PFSK-1 (cell line): ENCODE data around the gene PRKAR1A.

Experiments used
- REST ChIP-seq, 2 experiments: IDR thresholded peaks; 2 replicates each; pipeline versions ENCODE4 v1.6.1 to v1.8.0; 2011 to 2012; ENCODE audit warnings: low read depth in 2 of 2, low read length in 2 of 2, control low read depth in 1 of 2, inconsistent platforms in 1 of 2, mild to moderate bottlenecking in 1 of 2, moderate library complexity in 1 of 2; ENCODE audit not compliant: insufficient read depth in 1 of 2
- SIN3A ChIP-seq: IDR thresholded peaks from 2 replicates; pipeline ENCODE4 v1.6.1; 2012; ENCODE audit warnings: mild to moderate bottlenecking, low read length, moderate library complexity, borderline replicate concordance; ENCODE audit not compliant: insufficient read depth
- TAF1 ChIP-seq: IDR thresholded peaks from 2 replicates; pipeline ENCODE4 v1.6.1; 2012; ENCODE audit warnings: low read length, control low read depth, borderline replicate concordance; ENCODE audit not compliant: insufficient read depth

GRCh38 chr17:68489919-68490318 is 22.3 kb upstream of the PRKAR1A start:
- TF ChIP-seq REST (IDR thresholded peaks at IDR 0.05; ENCODE audit: insufficient read depth in 1 of 2, low read depth in 2 of 2, low read length in 2 of 2): no peak
- TF ChIP-seq SIN3A: no peak
- TF ChIP-seq TAF1: no peak
